Endodermal cell (in vitro differentiated cells): ENCODE measurements around the gene XRN2. TPM values are rescaled to one million over a fixed set of nuclear protein-coding genes. Genes with fewer than 3 reads are reported as not detected.

Source experiments
- DNase-seq: peaks from one replicate; pipeline ENCODE4 v3.0.0-alpha.2; 2017
- H3K27ac ChIP-seq: 2 replicates; pipeline ENCODE4 v1.5.1; 2013; ENCODE audit warnings: mild to moderate bottlenecking, low read depth, low read length, moderate library complexity
- H3K27me3 ChIP-seq: 2 replicates; pipeline ENCODE4 v1.6.1; 2013; ENCODE audit warnings: mild to moderate bottlenecking, low read length, moderate library complexity; ENCODE audit not compliant: insufficient read depth, control insufficient read depth, poor library complexity, severe bottlenecking
- H3K36me3 ChIP-seq: 2 replicates; pipeline ENCODE4 v1.7.0; 2013; ENCODE audit warnings: mild to moderate bottlenecking, low read length, moderate library complexity; ENCODE audit not compliant: control insufficient read depth, insufficient read depth
- H3K4me1 ChIP-seq: one replicate; pipeline ENCODE4 v1.7.0; 2013; ENCODE audit warnings: low read length; ENCODE audit not compliant: control insufficient read depth, insufficient read depth
- H3K4me3 ChIP-seq: 2 replicates; pipeline ENCODE4 v1.5.1; 2013; ENCODE audit warnings: mild to moderate bottlenecking, low read length, moderate library complexity
- H3K9ac ChIP-seq: 2 replicates; pipeline ENCODE4 v1.6.1; 2013; ENCODE audit warnings: mild to moderate bottlenecking, low read length, moderate library complexity; ENCODE audit not compliant: poor library complexity, severe bottlenecking; ENCODE audit errors: extremely low read depth
- H3K9me3 ChIP-seq: 2 replicates; pipeline ENCODE4 v1.6.1; 2013; ENCODE audit warnings: mild to moderate bottlenecking, low read length, moderate library complexity; ENCODE audit not compliant: control insufficient read depth
- H3K27ac Mint-ChIP-seq: 2 replicates; pipeline ENCODE4 v1.8.0; 2020; ENCODE audit warnings: mixed read lengths
- H3K27me3 Mint-ChIP-seq: 2 replicates; pipeline ENCODE4 v1.8.0; 2021; ENCODE audit warnings: mild to moderate bottlenecking, mixed read lengths; ENCODE audit not compliant: insufficient read depth
- H3K36me3 Mint-ChIP-seq: 2 replicates; pipeline ENCODE4 v1.8.0; 2020; ENCODE audit warnings: low read depth, mixed read lengths
- H3K4me1 Mint-ChIP-seq: 2 replicates; pipeline ENCODE4 v1.8.0; 2020; ENCODE audit warnings: mixed read lengths
- H3K4me3 Mint-ChIP-seq: 2 replicates; pipeline ENCODE4 v1.8.0; 2020; ENCODE audit warnings: mild to moderate bottlenecking, moderate library complexity, mixed read lengths
- H3K9me3 Mint-ChIP-seq: 2 replicates; pipeline ENCODE4 v1.8.0; 2020; ENCODE audit warnings: mild to moderate bottlenecking, mixed read lengths
- WGBS, 2 experiments: methylation state at CpG; one replicate each; pipeline versions ENCODE4 v1.1.5 to v1.1.7; 2013; ENCODE audit warnings: missing lambda C conversion rate in 2 of 2, mixed read lengths in 1 of 2; ENCODE audit not compliant: insufficient coverage in 1 of 2, insufficient read length in 1 of 2; 5-methylcytosine and 5-hydroxymethylcytosine counted together
- total RNA-seq, 2 donors: library from RNA; stranded (reverse); fragmentation: NEBNext Ultra II Directional in 1 of 2; extraction: Animal tissue kit (Norgen Biotek cat#: 25700) in 1 of 2; gene quantifications; 2 replicates in 1 of 2; 3 replicates in 1 of 2; pipeline ENCODE4 v1.2.1, GENCODE V29; 2021
- TF ChIP-seq, protein P1 (sequence below): fragments of 200-600 bp; sonication (generic); conservative IDR thresholded peaks from 2 replicates; pipeline ENCODE4 v1.5.0; 2021; ENCODE audit warnings: antibody characterized with exemption, mild to moderate bottlenecking

The XRN2 gene
- total RNA-seq, 2 donors from 2014 or later, result 91.5 to 101 TPM

DNA sequence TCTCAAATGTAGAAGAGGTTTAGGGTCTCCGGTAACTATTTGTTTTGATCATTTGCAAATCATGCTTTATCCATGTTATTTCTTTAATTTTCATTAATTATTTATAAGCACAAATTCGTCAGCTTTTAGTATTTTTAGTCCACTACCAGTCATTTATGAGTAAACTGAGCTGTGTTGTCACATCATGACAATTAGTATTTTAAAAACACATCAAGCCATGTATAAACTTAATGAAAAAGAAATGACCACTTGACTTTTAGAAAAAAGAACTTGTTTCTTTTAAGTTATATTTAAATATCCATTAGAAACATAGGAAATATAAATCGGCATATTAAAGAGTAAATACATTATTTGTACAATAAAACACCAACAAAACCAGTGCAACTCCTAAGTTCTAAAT, 91.4 kb downstream of the XRN2 start:
- 42% methylated on average over 2 of the region's 3 CpGs; no CpG with 5 or more reads in 1 of the 2 experiments for WGBS, 2 experiments
- H3K9ac ChIP-seq, result no peak overlapping the region
- H3K4me3 ChIP-seq, result no peak overlapping the region
- H3K27me3 ChIP-seq, result peaks cover 100% of the 10 kb centered on the region
- no peak for DNase-seq
- H3K27ac ChIP-seq, result no peak overlapping the region
- no peaks in the 10 kb centered on the region for H3K9me3 ChIP-seq
- no peaks in the 10 kb centered on the region for H3K4me1 ChIP-seq
- no peak overlapping the region for H3K27ac Mint-ChIP-seq
- peaks cover 8% of the 10 kb centered on the region for H3K4me1 Mint-ChIP-seq
- no peaks in the 10 kb centered on the region for H3K36me3 Mint-ChIP-seq
- H3K36me3 ChIP-seq, result peaks cover 6% of the 10 kb centered on the region
- no peaks in the 10 kb centered on the region for H3K9me3 Mint-ChIP-seq
- H3K27me3 Mint-ChIP-seq, result peaks cover 84% of the 10 kb centered on the region
- TF ChIP-seq, protein P1, sequence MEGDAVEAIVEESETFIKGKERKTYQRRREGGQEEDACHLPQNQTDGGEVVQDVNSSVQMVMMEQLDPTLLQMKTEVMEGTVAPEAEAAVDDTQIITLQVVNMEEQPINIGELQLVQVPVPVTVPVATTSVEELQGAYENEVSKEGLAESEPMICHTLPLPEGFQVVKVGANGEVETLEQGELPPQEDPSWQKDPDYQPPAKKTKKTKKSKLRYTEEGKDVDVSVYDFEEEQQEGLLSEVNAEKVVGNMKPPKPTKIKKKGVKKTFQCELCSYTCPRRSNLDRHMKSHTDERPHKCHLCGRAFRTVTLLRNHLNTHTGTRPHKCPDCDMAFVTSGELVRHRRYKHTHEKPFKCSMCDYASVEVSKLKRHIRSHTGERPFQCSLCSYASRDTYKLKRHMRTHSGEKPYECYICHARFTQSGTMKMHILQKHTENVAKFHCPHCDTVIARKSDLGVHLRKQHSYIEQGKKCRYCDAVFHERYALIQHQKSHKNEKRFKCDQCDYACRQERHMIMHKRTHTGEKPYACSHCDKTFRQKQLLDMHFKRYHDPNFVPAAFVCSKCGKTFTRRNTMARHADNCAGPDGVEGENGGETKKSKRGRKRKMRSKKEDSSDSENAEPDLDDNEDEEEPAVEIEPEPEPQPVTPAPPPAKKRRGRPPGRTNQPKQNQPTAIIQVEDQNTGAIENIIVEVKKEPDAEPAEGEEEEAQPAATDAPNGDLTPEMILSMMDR, result no peak
- no peak overlapping the region for H3K4me3 Mint-ChIP-seq

DNA sequence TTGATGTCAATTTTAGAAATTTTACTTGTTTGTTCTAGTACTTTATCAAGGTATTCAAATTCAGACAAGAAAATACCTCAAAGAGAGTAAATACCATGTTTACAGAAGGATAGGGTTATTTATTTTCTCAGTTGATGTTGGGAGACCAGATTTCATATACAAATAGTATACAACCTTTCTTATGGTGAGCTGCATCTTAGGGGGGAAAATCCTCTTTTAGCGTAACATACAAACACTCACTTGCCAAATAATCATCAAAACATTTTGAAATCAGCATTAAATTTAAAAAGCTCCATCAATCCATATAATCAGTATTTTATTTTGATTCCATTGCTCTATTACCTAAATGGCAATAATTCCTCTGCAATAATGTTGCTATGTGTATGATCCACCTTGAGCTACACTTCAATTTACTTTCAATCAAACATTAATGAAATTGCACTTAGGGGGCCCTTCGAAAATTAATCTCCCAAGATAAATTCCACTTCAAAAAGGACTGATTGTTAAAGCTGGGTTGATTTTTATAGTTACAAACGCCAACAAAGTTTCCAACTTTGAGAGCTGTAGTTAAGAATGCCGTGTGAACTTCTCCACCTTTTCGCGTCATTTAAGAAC, 92.0 kb downstream of the XRN2 start:
- Mint-ChIP-seq H3K9me3 (no peaks in the 10 kb centered on the region), H3K4me3 (peak overlapping the region; percentile 26), H3K4me1 (peaks cover 8% of the 10 kb centered on the region), H3K27me3 (peaks cover 89% of the 10 kb centered on the region), H3K36me3 (no peaks in the 10 kb centered on the region), H3K27ac (no peak overlapping the region)
- WGBS, 2 experiments, result 2 to 10% methylated on average over 2 to 5 of the region's 6 CpGs
- no peak overlapping the region for H3K4me3 ChIP-seq
- TF ChIP-seq, protein P1, result no peak
- peaks cover 100% of the 10 kb centered on the region for H3K27me3 ChIP-seq
- DNase-seq, result no peak
- H3K4me1 ChIP-seq, result no peaks in the 10 kb centered on the region
- no peaks in the 10 kb centered on the region for H3K9me3 ChIP-seq
- H3K36me3 ChIP-seq, result peaks cover 3% of the 10 kb centered on the region
- no peak overlapping the region for H3K27ac ChIP-seq
- H3K9ac ChIP-seq, result no peak overlapping the region

DNA sequence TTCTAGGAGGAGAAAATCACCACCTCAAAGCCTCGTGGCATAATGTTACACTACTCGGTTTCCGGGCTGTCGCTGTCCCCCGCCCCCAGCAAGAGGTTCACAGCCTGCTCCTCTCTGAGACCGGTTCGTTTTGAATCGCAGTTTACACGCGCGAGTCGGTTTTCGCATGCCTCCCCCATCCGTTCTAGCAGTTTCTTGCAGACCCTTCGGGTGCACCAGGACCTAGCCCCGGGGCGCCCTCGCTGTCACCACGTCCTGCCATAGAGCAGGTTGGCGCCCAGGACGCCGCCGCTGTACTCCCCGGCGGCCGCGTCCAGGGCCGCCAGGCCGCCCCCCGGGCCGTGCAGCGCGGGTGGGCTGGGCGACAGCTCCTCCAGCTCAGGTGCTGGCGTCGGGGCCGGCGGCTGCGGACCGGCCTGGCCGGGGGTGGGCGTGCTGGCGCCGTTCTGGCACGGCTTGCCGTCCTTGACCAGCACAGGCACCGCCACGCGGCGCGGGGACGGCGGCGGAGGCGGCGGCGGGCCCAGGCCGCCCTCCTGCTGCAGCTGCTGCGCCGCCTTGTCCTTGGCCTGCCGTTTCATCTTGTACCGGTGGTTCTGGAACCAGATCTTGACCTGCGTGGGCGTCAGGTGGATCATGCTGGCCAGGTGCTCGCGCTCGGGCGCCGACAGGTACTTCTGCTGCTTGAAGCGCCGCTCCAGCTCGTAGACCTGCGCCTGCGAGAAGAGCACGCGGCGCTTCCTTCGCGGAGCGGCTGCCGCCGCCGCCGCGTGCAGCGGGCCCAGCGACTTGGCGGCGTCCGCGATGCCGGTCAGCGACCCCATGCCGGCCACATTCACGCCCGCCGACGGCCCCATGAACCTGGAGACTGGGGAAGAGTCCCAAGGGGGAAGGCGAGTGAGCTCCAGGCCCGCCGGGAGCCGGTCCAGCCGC, 92.8 kb downstream of the XRN2 start:
- Mint-ChIP-seq H3K9me3 (no peaks in the 10 kb centered on the region), H3K4me3 (peak overlapping the region; percentile 26), H3K27ac (no peak overlapping the region), H3K27me3 (peaks cover 89% of the 10 kb centered on the region), H3K36me3 (no peaks in the 10 kb centered on the region), H3K4me1 (peaks cover 7% of the 10 kb centered on the region)
- H3K27me3 ChIP-seq, result peaks cover 100% of the 10 kb centered on the region
- H3K36me3 ChIP-seq, result no peaks in the 10 kb centered on the region
- DNase-seq, result peak; percentile 82
- no peaks in the 10 kb centered on the region for H3K9me3 ChIP-seq
- no peak overlapping the region for H3K27ac ChIP-seq
- no peak overlapping the region for H3K4me3 ChIP-seq
- TF ChIP-seq, protein P1, result no peak
- no peak overlapping the region for H3K9ac ChIP-seq
- no peaks in the 10 kb centered on the region for H3K4me1 ChIP-seq
- WGBS, 2 experiments, result 0 to 1% methylated on average over 18 to 103 of the region's 103 CpGs
